GM12878 (cell line): Measurements from ENCODE around the gene PSIP1.

Source experiments
- CHD1 ChIP-seq: IDR thresholded peaks from 2 replicates; pipeline ENCODE4 v1.6.1; 2012; ENCODE audit warnings: low read depth, low read length, improper control_type of control experiment
- CHD2 ChIP-seq: IDR thresholded peaks from 2 replicates; pipeline ENCODE4 v1.6.1; 2011; ENCODE audit warnings: low read depth, low read length, improper control_type of control experiment, borderline replicate concordance
- MXI1 ChIP-seq: fragments of 150-350 bp; IDR thresholded peaks from 2 replicates; pipeline ENCODE4 v1.6.1; 2011; ENCODE audit warnings: low read depth, mild to moderate bottlenecking, inconsistent platforms, low read length, improper control_type of control experiment
- POLR2A ChIP-seq: IDR thresholded peaks from 2 replicates; pipeline ENCODE4 v1.6.1; 2011; ENCODE audit warnings: low read depth, mild to moderate bottlenecking, low read length
- REST ChIP-seq: IDR thresholded peaks from 2 replicates; pipeline ENCODE4 v1.6.1; 2012; ENCODE audit warnings: mild to moderate bottlenecking, low read depth, low read length
- YY1 ChIP-seq: IDR thresholded peaks from 2 replicates; pipeline ENCODE4 v1.6.1; 2011; ENCODE audit warnings: low read depth, mild to moderate bottlenecking, low read length

DNA sequence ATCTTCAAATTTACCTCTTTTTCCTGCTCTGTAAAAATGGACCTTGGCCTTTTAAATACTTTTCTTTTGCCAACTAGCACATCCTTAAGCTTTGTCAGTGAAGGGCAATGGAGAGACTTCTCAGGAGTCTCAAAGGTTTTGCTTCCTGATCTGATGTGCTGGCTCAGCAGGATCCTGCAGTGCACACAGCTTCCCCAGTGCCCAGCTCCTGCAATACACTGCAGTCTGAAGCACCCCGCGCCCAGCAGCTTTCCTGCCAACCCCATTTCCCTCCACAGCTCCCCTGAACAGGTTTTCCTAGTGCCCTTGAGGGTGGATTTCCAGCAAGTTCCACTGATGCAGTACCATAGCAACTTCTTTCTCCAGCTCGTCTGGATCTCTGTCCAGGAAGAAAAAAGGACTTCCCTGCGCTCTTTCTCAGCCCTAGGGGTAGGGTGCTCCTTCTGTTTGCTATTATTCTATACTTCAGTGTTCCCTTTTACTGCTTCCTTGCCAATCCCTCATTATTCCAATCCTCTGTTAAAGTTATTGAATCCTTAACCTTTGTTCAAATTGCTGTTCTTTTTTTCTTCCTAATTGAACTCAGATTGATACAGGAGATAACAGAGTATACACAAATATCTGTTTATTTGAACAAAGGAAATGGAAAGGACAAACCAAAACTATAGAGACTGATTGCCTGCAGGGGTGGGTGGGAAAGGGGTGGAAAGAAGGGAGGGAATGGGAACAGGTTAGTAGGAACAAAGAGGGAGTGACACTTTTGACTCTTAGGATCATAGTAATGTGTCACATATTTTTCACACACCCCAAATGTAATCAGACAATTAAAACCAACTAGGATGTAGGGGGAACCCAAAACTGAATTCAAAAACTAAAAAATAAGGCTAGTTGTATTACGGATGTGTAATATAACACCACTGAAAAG, 79.6 kb downstream of the PSIP1 start:
- no peak for TF ChIP-seq REST
- TF ChIP-seq YY1 = no peak
- no peak for TF ChIP-seq MXI1
- no peak for TF ChIP-seq CHD1
- no peak for TF ChIP-seq POLR2A
- no peak for TF ChIP-seq CHD2
